GM18507 (cell line): ENCODE data around the gene FGD6.
"Not testable (repeated sequence)": the region's sequence is repeated elsewhere in the genome, so short reads cannot be mapped to it uniquely, and the experiment has no call there.

ENCODE experiments used
- DNase-seq: peaks from one replicate; pipeline ENCODE4 v3.0.0; 2011; ENCODE audit warnings: low read depth; ENCODE audit not compliant: insufficient read length; ENCODE audit errors: extremely low spot score
- FAIRE-seq: peaks from 2 replicates; lab custom pipeline; 2011; peaks lifted over from hg19 to GRCh38; lab: Jason Lieb, UNC

Gene FGD6

GRCh38 chr12:95102916-95103671 is 114.2 kb downstream of the FGD6 start:
- DNase-seq = peak; percentile 66
- peak; percentile 94 for FAIRE-seq

- FAIRE-seq, DNase-seq: not testable (repeated sequence)
Measured at GRCh38 chr12:95101957-95102356, 115.3 kb downstream of the FGD6 start.

GRCh38 chr12:95100264-95101190 is 116.7 kb downstream of the FGD6 start:
- DNase-seq (no peak), FAIRE-seq (no peak)

GRCh38 chr12:95099270-95099790 is 117.9 kb downstream of the FGD6 start:
- DNase-seq (no peak), FAIRE-seq (no peak)

- DNase-seq = no peak
- FAIRE-seq = no peak
Measured at GRCh38 chr12:95096852-95097251, 120.4 kb downstream of the FGD6 start.

GRCh38 chr12:95096378-95096777 is 120.9 kb downstream of the FGD6 start:
- DNase-seq = no peak
- no peak for FAIRE-seq

GRCh38 chr12:95095866-95096265 is 121.4 kb downstream of the FGD6 start:
- not testable (repeated sequence) for DNase-seq, FAIRE-seq

GRCh38 chr12:95089462-95089861 is 127.8 kb downstream of the FGD6 start:
- no peak for FAIRE-seq
- no peak for DNase-seq

- no peak for FAIRE-seq
- no peak for DNase-seq
Measured at GRCh38 chr12:95088379-95088778, 128.9 kb downstream of the FGD6 start.

GRCh38 chr12:95085612-95086011 is 131.7 kb downstream of the FGD6 start:
- FAIRE-seq (no peak), DNase-seq (no peak)

GRCh38 chr12:95083938-95084337 is 133.3 kb downstream of the FGD6 start:
- FAIRE-seq = no peak
- DNase-seq = no peak

- DNase-seq (no peak), FAIRE-seq (no peak)
Measured at GRCh38 chr12:95083471-95083870, 133.8 kb downstream of the FGD6 start.

- FAIRE-seq (no peak), DNase-seq (no peak)
Measured at GRCh38 chr12:95077341-95077740, 139.9 kb downstream of the FGD6 start.

- DNase-seq (no peak), FAIRE-seq (no peak)
Measured at GRCh38 chr12:95074766-95075165, 142.5 kb downstream of the FGD6 start.

GRCh38 chr12:95073698-95074520 is 143.4 kb downstream of the FGD6 start:
- DNase-seq = no peak
- FAIRE-seq = no peak

GRCh38 chr12:95072900-95073697 is 144.2 kb downstream of the FGD6 start, which contains the start of gene NR2C1:
Gene NR2C1 (minus strand): TSS chr12:95073618. CDS start chr12:95067384, 6,234 bp downstream.
- FAIRE-seq = peak; percentile 96
- peak; percentile 99 for DNase-seq

- FAIRE-seq = no peak
- no peak for DNase-seq
Measured at GRCh38 chr12:95070378-95070777, 146.9 kb downstream of the FGD6 start.

- FAIRE-seq (no peak), DNase-seq (no peak)
Measured at GRCh38 chr12:95066091-95066855, 151.0 kb downstream of the FGD6 start.
